ENCODE results near the gene ABCB9.

ABCB9 gene

DNA sequence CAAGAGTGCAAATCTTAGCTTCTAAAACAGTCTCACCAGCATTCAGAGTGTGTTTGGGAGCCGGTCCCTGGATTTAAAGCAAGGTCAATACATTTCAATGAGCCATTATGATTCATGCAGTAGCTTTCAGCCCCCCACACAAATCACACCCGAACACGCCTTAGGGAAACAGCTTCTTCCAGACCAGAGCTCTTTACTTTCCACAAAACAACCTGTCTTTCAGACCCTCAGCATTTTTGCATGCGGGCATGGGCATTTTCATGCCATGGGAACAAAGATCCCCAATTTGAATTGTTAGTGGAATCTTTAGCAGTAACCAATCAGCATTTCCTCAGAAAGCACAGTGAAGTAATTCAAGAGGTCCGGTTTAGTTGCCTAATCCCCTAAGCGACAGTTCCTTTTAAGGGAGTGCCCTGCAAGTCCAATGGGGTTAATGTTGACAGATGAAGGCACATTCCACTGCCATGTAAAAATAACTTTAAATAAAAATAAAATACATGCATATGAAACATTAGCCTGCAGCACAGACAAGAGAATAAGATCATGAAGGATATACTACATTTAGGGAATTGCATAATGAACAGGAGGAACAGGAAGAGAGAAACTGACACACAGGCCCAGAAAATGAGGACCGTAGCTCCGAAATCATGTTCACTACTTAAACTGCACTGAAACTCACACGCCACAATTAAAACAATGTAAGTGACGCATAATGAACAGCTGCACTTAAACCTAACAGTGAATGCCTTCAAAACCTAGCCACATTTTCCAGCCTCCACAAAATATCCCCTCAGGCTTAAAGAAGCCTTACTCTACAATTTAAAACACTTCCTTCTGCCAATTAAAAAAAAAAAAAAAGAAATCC lies 74.4 kb downstream of the ABCB9 start:
- DNase-seq: no peak

DNA sequence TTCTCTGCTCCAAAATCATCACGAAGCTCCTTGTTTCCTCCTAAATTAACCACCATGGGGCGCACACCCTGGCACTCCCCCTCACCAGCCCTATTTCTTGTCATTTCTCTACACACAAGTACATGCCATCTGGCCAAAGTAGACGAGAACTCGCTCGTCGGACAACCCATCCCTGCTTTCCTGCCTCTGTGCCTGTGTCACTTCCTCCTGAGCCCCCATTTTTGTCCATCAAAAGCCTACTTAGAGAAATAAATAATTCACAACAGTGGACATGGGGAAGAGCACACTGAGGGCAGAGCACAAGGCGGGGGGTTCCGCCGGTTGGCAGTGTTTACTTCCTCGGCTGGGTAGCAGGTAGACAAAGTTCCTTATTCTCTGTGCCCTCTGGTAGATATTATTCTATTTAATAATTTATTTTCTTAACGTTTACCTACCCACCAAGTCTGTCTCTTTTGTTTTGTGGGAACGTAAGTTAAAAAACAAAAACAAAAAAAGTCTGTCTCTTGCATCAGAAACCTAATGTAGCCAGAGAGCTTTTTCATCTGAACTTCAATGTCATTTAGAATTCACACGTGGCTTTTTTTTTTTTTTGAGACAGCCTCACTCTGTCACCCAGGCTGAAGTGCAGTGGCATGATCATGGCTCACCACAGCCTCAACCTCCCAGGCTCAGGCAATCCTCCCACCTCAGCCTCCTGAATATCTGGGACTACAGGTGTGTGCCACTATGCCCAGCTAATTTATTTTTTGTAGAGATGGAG lies 76.3 kb downstream of the ABCB9 start:
- no peak for DNase-seq

DNA sequence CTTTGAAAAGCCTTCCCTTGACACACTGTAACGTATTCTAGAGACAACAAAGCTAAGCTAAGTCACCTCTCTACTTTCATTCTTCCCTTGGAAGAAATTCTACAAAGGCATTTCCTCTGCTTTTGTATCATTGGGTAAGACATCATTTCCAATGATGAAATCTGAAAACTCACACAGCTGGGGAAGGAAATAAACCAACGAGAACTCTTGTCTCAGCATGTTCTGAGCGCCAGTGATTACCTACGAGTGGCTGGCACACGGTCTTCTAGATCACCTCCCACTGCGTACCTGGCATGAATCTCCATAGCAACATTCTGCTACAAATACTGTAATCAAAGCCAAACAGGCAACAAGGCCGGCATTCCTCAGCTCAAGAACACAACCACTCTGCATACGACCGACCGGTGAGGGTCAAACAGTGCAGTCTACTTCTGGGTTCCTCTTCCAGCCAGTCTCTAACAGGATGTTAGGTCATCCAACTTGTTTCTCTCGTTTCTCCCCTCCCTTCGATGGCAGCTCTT lies 78.0 kb downstream of the ABCB9 start:
- DNase-seq: peak; percentile 53

DNA sequence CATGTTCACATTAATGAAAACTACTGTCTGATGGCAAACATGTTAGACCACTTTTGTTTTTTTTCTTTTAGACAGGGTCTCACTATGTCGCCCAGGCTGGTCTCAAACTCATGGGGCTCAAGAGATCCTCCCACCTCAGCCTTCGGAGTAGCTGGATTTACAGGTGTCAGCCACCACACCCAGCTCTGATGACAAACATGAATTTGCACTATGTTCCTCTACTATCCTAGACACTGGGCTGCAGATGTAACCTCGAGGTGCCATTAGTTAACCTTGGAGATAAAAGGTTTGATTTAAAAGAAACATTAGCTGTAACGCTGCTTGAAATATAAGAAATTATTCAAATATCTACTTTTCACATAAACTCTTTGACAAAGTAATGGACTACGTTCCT lies 78.4 kb downstream of the ABCB9 start:
- DNase-seq: no peak

DNA sequence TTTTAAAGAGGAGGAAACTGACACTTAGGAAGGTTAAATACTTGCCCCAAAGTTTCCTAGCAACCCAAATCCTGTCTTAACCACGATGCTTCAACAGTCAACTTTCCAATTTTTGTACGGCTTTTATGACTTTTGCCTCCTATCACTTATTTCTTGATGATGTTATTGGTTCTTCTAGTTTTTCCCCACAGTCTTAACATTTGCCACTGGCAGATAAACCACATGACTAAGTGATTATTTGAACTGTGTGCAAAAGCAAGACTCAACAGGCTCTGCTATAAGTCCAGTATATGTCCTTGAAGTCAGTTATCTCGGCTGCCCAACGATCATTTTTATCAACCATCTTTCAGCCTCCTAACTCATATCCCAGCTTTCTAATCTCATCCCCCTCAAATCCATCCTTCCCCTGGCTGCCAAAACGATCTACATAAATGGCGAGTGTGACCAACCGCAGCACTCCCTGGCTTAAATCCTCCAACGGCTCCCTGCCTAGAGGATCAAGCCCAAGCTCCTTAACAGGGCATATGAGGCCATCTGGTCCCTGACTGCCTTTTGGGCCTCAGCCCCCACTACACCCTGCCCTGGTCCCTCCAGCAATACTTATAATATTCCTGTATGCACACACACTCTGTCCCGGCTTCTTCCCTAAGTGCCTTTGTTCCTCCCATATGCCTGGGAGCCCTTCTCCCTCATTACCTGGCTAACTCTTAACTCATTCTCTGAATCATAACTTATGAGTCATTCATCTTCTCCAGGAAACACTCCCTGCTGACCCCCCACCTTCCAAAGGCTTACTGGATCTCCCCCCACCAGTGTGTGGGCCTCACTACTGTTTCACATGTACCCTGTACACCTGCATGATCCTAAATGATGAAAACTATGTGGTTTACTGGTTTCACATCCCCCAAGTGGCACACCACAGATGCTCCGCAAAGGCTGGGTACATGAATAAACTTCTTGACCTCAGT lies 79.1 kb downstream of the ABCB9 start:
- peak; percentile 53 for DNase-seq

DNA sequence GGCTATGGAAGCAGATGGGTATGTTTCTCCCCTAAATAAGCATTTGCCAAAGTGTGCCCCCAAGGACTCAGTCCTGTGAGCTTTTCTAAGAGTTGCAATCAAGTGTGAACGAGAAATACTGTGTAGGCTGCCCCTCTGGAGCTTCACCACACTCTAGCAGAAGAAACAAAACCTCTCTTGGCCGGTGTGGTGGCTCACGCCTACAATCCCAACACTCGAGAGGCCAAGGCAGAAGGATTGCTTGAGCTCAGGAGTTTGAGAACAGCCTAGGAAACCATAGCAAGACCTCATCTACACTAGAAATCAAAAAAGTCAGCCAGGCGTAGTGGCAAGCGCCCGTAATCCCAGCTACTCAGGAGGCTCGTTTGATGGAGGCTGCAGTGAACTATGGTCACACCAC lies 80.1 kb downstream of the ABCB9 start:
- DNase-seq: no peak

DNA sequence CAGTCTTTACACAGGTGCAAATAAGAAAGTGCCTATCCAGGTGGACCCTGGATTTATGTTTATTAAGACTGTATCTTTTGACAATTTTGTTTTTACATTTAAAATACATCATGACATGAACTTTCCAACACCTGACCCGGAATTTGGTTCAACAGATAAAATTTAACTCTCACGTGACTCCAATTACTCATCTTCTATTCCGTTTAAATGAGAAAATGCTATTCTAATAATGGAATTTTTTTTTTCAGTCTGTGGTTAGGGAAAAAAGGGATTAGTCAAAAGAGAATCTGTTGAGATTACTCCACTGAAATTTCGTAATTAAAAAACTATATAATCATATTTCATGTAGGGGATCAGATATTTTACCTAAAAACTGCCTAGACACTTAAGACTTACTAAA lies 81.4 kb downstream of the ABCB9 start:
- DNase-seq: no peak

DNA sequence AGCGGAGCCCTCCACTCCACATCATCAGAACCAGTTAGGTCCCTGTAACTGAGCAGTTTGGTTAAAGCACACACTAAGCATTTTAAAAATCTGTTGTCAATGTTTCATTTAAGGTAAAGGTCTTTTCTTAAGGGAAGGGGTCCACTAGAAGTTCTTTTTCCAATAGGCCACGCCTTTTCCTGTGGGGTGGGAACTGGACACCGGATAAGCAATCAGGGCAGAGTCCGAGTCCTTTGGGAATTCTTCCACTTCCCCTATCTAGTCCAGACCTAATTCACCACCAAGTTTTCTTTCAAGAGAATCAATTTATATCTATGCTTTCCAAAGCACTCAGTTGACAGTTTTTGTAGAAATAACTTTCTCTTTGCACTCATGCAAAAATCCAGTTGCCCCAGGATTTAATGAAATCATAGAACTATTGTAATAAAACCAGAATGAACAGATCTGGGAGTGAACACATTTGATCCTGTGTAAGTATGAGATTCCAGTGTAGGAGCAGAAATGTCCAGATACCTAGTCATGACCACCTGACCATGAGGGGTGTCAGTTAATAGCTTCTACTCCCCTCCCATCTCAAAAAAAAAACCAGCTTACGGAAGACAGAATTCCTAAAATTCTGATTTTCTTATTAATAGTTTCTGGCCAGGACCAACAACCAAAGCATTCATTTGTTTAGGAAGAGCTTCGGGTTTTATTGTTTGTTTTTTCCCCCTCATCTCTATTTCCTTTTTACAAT lies 82.0 kb downstream of the ABCB9 start:
- no peak for DNase-seq

DNA sequence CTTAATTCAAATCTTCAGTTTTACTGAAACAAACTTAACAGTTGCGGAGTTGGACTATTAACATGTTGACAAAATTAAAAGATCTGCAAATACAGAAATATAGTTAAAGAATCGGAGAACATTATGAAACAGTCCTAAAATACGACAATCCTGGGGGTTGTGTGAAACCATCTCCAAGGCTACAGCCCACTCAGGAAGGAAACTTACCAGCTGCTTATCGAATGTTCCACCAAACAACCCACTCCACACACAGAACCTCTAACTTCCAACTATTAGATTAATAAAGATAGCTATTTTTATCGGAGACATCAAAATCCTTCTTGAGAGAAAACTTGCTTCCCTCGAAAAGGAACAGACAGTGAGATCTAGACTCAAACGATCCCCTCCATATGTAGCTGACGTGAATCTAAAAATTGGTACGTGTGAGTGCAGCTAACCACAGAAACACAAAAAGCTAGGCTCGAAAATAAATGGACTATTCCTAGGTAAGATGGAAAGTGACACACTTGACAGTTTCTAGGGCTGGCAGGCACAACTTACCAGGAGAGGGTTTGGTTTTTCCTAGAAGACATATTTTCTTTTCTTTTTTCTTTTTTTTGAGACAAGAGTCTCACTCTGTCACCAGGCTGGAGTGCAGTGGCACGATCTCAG lies 83.2 kb downstream of the ABCB9 start:
- no peak for DNase-seq

DNA sequence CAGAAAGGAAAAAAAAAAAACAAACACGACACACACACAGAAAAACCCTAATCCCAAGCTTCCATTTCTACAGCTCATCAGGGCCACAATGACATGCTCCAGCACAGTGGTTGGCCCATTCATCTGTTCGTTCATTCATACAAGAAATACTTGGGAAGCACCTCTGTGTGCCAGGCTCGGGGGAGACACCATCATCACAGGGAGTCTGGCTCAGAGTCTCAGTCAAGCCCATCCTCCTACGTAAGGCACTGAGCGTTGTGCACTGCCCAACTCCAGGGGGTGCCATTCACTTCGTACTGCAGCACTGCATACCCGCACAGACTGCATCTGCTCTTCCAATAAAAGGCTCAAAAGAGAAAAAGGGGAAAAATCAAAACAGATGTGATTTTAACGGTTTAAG lies 85.6 kb downstream of the ABCB9 start:
- DNase-seq: peak; percentile 40

DNA sequence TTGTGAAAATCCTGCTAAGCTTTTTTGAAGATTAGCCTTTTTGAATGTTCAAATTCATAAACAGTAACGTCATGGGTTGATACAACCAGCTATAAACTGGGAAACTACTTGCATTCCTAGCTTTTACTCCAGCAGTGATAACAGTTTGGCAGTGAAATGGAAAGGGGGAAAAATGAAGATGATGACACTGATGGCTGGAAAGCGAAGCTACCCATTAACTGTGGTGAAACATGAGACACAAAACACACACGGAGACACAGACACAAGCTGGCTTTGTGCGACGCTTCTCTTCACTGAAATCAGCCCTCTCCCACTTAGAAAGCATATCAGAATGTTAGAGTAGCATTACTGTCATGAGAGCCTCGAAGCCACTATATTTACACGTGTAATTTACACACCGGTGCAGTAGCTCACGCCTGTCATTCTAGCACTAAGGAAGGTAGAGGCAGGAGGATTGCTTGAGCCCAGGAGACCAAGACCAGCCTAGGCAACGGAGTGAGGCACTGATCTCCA lies 86.1 kb downstream of the ABCB9 start:
- no peak for DNase-seq
